C4-2B (cell line): ENCODE measurements around the gene RUVBL1.

ENCODE experiments used
- ZFX ChIP-seq: fragments of 450-650 bp; IDR thresholded peaks from 2 replicates; pipeline ENCODE4 v1.6.1; 2017
- TF ChIP-seq, protein P1 (sequence below): fragments of 450-650 bp; conservative IDR thresholded peaks from 2 replicates; pipeline ENCODE4 v1.5.1; 2017; ENCODE audit warnings: mild to moderate bottlenecking

DNA sequence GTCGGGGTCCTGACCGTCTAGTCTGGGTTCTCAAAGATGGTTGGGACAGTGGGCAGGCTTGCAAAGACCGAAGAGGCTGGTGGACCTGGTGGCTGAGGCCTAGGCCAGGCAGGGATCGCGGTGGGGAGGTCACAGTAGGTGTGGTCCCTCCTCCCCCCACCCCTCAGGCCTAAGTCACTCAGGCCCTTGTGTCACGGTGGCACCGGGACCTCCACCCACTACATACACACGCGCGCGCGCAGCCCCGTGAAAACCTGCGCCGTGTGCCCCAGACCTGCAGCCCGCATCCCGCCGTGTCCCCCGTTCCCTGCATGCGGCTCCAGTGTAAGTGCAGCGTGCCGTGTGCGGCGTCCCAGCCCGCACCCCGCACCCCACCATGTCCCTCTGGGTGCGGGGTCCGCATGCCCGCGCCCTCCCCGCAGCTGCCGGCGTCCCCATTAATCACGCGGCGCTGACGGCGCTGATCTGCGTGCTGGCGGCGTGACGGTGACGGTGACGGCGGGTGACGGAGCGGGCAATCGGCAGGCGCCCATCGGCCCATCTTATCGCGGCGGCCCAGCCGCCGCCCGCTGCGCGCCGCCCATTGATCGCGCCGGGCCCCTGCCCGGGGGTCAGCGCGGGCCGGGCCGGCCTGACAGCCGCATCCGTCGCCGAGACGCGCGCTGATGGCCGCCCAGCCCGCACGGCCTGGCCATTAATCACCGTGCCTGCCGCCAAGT is 47.0 kb downstream of the RUVBL1 start:
- TF ChIP-seq, protein P1, sequence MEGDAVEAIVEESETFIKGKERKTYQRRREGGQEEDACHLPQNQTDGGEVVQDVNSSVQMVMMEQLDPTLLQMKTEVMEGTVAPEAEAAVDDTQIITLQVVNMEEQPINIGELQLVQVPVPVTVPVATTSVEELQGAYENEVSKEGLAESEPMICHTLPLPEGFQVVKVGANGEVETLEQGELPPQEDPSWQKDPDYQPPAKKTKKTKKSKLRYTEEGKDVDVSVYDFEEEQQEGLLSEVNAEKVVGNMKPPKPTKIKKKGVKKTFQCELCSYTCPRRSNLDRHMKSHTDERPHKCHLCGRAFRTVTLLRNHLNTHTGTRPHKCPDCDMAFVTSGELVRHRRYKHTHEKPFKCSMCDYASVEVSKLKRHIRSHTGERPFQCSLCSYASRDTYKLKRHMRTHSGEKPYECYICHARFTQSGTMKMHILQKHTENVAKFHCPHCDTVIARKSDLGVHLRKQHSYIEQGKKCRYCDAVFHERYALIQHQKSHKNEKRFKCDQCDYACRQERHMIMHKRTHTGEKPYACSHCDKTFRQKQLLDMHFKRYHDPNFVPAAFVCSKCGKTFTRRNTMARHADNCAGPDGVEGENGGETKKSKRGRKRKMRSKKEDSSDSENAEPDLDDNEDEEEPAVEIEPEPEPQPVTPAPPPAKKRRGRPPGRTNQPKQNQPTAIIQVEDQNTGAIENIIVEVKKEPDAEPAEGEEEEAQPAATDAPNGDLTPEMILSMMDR: no peak
- no peak for TF ChIP-seq ZFX
